Choroid plexus epithelial cell (primary cell): Measurements from ENCODE around the gene FXR2.
"Not testable (repeated sequence)": the region's sequence is repeated elsewhere in the genome, so short reads cannot be mapped to it uniquely, and the experiment has no call there.

ENCODE experiments used
- DNase-seq: peaks from one replicate; pipeline ENCODE4 v3.0.0-alpha.2; 2010; ENCODE audit warnings: low read depth
- H3K4me3 ChIP-seq: 2 replicates; pipeline ENCODE4 v1.5.1; 2011; ENCODE audit warnings: low read depth, mild to moderate bottlenecking, control low read depth, low read length, moderate library complexity
- CTCF ChIP-seq: conservative IDR thresholded peaks from 2 replicates; pipeline ENCODE4 v1.5.1; 2011; ENCODE audit warnings: low read depth, mild to moderate bottlenecking, control low read depth, inconsistent platforms, low read length, moderate library complexity

The FXR2 gene

GRCh38 chr17:7627250-7628121 lies 12.8 kb upstream of the FXR2 start, which contains the start of gene SAT2:
Gene SAT2, minus strand, starts transcription at chr17:7627821. Its CDS starts 186 bp downstream, at chr17:7627635.
- DNase-seq, result peak; percentile 97
- peak within 1 kb of the TSS; percentile 89 for H3K4me3 ChIP-seq
- TF ChIP-seq CTCF, result no peak

GRCh38 chr17:7626956-7627249 lies 12.2 kb upstream of the FXR2 start:
- TF ChIP-seq CTCF, result no peak
- peak overlapping the region; percentile 89 for H3K4me3 ChIP-seq
- no peak for DNase-seq

GRCh38 chr17:7626307-7626706 lies 11.6 kb upstream of the FXR2 start:
- TF ChIP-seq CTCF, result no peak
- no peak for DNase-seq
- H3K4me3 ChIP-seq, result peak overlapping the region; percentile 89

GRCh38 chr17:7625749-7626148 lies 11.1 kb upstream of the FXR2 start:
- not testable (repeated sequence) for DNase-seq, H3K4me3 ChIP-seq

GRCh38 chr17:7623661-7624060 lies 9.0 kb upstream of the FXR2 start:
- no peak overlapping the region for H3K4me3 ChIP-seq
- no peak for DNase-seq
- TF ChIP-seq CTCF, result no peak

GRCh38 chr17:7620835-7621234 lies 6.1 kb upstream of the FXR2 start:
- TF ChIP-seq CTCF, result no peak
- no peak overlapping the region for H3K4me3 ChIP-seq
- DNase-seq, result no peak

GRCh38 chr17:7618608-7619007 lies 3.9 kb upstream of the FXR2 start:
- DNase-seq, result no peak
- no peak for TF ChIP-seq CTCF
- no peak overlapping the region for H3K4me3 ChIP-seq
